Activated CD8-positive, alpha-beta memory T cell treated with anti-CD3 and anti-CD28 coated beads, Interleukin-2, amount 50 U/mL, for 1 hour (primary cell): ENCODE results near the gene FCHO2.
"Not testable (repeated sequence)": the region's sequence is repeated elsewhere in the genome, so short reads cannot be mapped to it uniquely, and the experiment has no call there.

Experiments used
- DNase-seq: peaks from one replicate; pipeline ENCODE4 v3.0.0-alpha.2; 2020; ENCODE audit errors: extremely low read depth

Gene FCHO2

GRCh38 chr5:72955768-72956323 is at the start of gene FCHO2:
Gene FCHO2 (plus strand): TSS chr5:72956041. CDS start chr5:72956097, 56 bp downstream.
- DNase-seq = peak; percentile 88

- no peak for DNase-seq
These were observed 49.0 kb upstream of the FCHO2 start for GRCh38 chr5:72906806-72907205.

GRCh38 chr5:72908664-72909063 is 47.2 kb upstream of the FCHO2 start:
- DNase-seq = no peak

- no peak for DNase-seq
These were observed 38.5 kb upstream of the FCHO2 start for GRCh38 chr5:72917371-72917776.

GRCh38 chr5:72920690-72921502 is 34.9 kb upstream of the FCHO2 start:
- no peak for DNase-seq

GRCh38 chr5:72921886-72922285 is 34.0 kb upstream of the FCHO2 start:
- DNase-seq = no peak

GRCh38 chr5:72922422-72922821 is 33.4 kb upstream of the FCHO2 start:
- no peak for DNase-seq

- no peak for DNase-seq
These were observed 30.4 kb upstream of the FCHO2 start for GRCh38 chr5:72925336-72926010.

- DNase-seq = not testable (repeated sequence)
These were observed 23.2 kb upstream of the FCHO2 start for GRCh38 chr5:72932686-72933085.

- DNase-seq = not testable (repeated sequence)
These were observed 20.7 kb upstream of the FCHO2 start for GRCh38 chr5:72934953-72935725.

GRCh38 chr5:72936893-72937292 is 18.9 kb upstream of the FCHO2 start:
- DNase-seq = no peak

- DNase-seq = no peak
These were observed 18.3 kb upstream of the FCHO2 start for GRCh38 chr5:72937517-72938061.

GRCh38 chr5:72938206-72938605 is 17.6 kb upstream of the FCHO2 start:
- no peak for DNase-seq

GRCh38 chr5:72940082-72940481 is 15.8 kb upstream of the FCHO2 start:
- no peak for DNase-seq

- no peak for DNase-seq
These were observed 12.5 kb upstream of the FCHO2 start for GRCh38 chr5:72943307-72943706.

- no peak for DNase-seq
These were observed 8.3 kb upstream of the FCHO2 start for GRCh38 chr5:72947498-72947897.

- no peak for DNase-seq
These were observed 6.4 kb upstream of the FCHO2 start for GRCh38 chr5:72949481-72949880.

- no peak for DNase-seq
These were observed 4.0 kb upstream of the FCHO2 start for GRCh38 chr5:72951671-72952468.

- no peak for DNase-seq
These were observed 1.5 kb upstream of the FCHO2 start for GRCh38 chr5:72954389-72954788.

GRCh38 chr5:72955143-72955767 is 586 bp upstream of the FCHO2 start:
- DNase-seq = no peak
